Measurements from ENCODE around the gene PTPRN2. TPM values are rescaled to one million over a fixed set of nuclear protein-coding genes. Genes with fewer than 3 reads are reported as not detected.

PTPRN2 gene
- total and polyA plus RNA-seq, 2 donors = 1.7 to 1.9 TPM

DNA sequence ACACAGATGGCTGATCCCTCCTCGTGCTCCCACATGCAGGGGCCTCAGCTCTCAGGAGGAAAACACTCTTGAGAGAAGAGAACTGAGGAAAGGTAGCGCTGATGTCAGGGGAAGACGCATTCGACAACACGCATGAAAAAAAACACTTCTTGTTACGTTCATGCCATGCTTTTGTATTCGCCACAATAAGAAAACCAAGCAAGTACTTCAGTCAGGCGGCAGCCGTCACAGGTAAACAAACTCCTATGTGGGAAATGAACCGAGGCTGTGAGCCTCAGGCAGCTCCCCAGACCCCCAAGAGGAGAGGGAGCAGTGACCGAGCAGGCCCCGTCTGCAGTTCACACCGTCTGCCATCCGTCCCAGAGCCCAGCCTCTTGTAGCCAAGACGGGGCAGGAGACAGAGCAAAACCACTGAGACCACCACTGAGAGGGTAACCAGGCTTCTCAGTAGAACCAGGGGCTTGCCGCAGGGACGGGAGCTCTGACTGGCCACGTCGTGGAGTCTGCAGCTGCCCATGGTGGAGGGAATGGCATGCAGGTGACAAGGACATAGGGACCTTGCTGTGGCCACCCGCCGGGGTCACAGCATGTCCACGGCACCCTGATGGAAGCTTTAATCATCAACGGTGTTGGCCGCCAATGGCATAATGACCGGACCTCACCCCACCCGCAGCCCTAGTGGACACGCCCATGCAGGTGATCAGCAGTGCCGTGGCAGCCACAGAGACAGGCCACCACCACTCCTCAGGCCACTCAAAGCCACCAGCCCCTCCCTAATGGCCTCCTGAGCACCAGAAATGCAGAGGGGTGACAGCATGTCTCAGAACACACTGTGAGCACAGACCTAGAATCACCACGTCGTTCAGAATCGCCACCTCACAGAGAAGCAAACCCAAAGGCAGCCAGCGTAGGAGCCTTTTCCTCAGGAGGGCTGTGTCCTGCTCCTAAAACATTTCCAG is 304.3 kb downstream of the PTPRN2 start:
- DNase-seq (ENCODE audit: low read depth in 6 of 9, low spot score in 9 of 9) = no peak

DNA sequence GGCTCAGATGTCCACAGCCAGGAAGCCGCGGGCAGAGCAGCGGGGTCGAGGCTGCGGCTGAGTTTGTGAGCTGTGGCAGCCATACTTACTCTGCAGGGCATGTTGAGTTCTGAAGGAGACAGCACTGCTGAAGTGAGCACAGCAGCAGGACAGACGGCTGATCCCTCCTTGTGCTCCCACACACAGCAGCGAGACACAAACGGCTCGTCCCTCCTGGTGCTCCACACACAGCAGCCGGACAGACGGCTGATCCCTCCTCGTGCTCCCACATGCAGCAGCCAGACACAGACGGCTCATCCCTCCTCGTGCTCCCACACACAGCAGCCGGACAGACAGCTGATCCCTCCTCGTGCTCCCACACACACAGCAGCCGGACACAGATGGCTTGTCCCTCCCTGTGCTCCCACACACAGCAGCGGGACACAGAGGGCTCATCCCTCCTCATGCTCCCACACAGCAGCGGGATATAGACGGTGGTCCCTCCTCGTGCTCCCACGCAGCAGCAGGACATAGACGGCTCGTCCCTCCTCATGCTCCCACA is 305.1 kb downstream of the PTPRN2 start:
- 94% methylated on average over 24 of the region's 24 CpGs for WGBS
- peaks cover 0 to 26% of the 10 kb centered on the region in 2 donors for H3K9me3 ChIP-seq (ENCODE audit: control insufficient read depth in 2 of 2, insufficient read depth in 1 of 2, low read length in 1 of 2)
- no peak overlapping the region for H3K27ac ChIP-seq (ENCODE audit: low read depth in 1 of 2, low read length in 1 of 2)
- no peak overlapping the region for H3K4me3 ChIP-seq (ENCODE audit: low read length in 2 of 2)
- H3K36me3 ChIP-seq (ENCODE audit: control insufficient read depth in 2 of 2, insufficient read depth in 2 of 2, low read length in 1 of 2) = no peaks in the 10 kb centered on the region
- H3K4me1 ChIP-seq (ENCODE audit: control insufficient read depth in 2 of 2, insufficient read depth in 2 of 2, low read length in 2 of 2) = no peaks in the 10 kb centered on the region
- DNase-seq (ENCODE audit: low read depth in 6 of 9, low spot score in 9 of 9) = no peak
- no peaks in the 10 kb centered on the region for H3K27me3 ChIP-seq (ENCODE audit: control insufficient read depth in 2 of 2, insufficient read depth in 1 of 2, low read length in 1 of 2)

More for the DNA sequence above, 304.3 kb downstream of the PTPRN2 start:
- WGBS = 91% methylated on average over 32 of the region's 32 CpGs
- peaks cover 0 to 19% of the 10 kb centered on the region in 2 donors for H3K9me3 ChIP-seq (ENCODE audit: control insufficient read depth in 2 of 2, insufficient read depth in 1 of 2, low read length in 1 of 2)
- H3K4me3 ChIP-seq (ENCODE audit: low read length in 2 of 2) = no peak overlapping the region
- H3K4me1 ChIP-seq (ENCODE audit: control insufficient read depth in 2 of 2, insufficient read depth in 2 of 2, low read length in 2 of 2) = no peaks in the 10 kb centered on the region
- H3K36me3 ChIP-seq (ENCODE audit: control insufficient read depth in 2 of 2, insufficient read depth in 2 of 2, low read length in 1 of 2) = no peaks in the 10 kb centered on the region
- H3K27me3 ChIP-seq (ENCODE audit: control insufficient read depth in 2 of 2, insufficient read depth in 1 of 2, low read length in 1 of 2) = no peaks in the 10 kb centered on the region
- H3K27ac ChIP-seq (ENCODE audit: low read depth in 1 of 2, low read length in 1 of 2) = no peak overlapping the region

DNA sequence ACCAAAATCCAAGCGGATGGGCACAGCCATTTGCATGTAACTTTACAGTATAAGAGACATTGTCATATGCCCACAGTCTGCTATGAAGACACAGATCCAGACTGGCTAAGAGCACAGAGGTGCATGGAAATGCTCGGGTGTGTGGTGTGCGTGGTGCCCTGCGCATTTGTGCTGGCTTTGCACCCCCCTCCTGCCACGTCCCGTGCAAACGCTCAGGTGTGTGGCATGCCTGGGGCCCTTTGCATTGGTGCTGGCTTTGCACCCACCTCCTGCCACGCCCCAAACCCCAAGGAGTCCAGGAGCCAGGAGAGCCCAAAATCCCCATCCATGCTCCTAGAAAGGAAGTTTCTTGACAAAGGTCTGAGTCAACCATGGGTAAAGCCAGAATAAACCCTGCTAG is 306.2 kb downstream of the PTPRN2 start:
- H3K4me1 ChIP-seq (ENCODE audit: control insufficient read depth in 2 of 2, insufficient read depth in 2 of 2, low read length in 2 of 2) = no peaks in the 10 kb centered on the region
- 89% methylated on average over 8 of the region's 8 CpGs for WGBS
- H3K9me3 ChIP-seq (ENCODE audit: control insufficient read depth in 2 of 2, insufficient read depth in 1 of 2, low read length in 1 of 2) = peaks cover 0 to 33% of the 10 kb centered on the region in 2 donors
- H3K36me3 ChIP-seq (ENCODE audit: control insufficient read depth in 2 of 2, insufficient read depth in 2 of 2, low read length in 1 of 2) = no peaks in the 10 kb centered on the region
- DNase-seq (ENCODE audit: low read depth in 6 of 9, low spot score in 9 of 9) = no peak
- no peak overlapping the region for H3K4me3 ChIP-seq (ENCODE audit: low read length in 2 of 2)
- no peaks in the 10 kb centered on the region for H3K27me3 ChIP-seq (ENCODE audit: control insufficient read depth in 2 of 2, insufficient read depth in 1 of 2, low read length in 1 of 2)
- no peak overlapping the region for H3K27ac ChIP-seq (ENCODE audit: low read depth in 1 of 2, low read length in 1 of 2)

DNA sequence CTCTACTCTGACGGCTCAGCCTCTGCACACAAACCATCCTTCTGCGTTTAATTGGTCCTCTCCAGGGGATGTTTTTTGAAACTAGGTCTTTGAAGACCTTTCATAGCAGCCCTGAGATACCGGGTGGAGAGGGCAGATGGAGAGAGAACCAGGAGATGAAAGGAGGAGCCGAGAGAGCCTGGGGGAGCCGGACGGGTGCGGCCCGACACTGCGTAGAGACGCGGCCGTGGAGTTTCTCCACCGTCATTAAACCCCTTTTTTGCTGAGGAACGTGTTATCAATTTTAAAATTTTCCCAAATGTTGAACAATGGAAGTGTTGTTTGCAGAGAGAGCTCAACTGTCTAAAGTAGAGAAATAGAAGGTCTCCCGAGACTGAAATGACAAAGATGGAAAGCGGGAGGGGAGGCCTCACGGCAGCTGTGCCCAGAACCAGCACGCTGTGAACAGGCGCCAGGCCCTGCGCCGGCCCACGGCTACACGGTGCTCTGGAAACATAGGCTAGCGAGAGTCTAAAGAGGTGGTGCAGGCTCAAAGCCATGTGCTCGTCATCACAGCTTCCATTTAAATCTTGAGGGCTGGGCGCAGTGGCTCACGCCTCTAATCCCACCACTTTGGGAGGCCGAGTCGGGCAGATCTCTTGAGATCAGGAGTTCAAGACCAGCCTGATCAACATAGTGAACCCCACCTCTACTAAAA is 307.0 kb downstream of the PTPRN2 start:
- Histone ChIP-seq H3K27me3 (ENCODE audit: control insufficient read depth in 2 of 2, insufficient read depth in 1 of 2, low read length in 1 of 2) (no peaks in the 10 kb centered on the region), H3K36me3 (ENCODE audit: control insufficient read depth in 2 of 2, insufficient read depth in 2 of 2, low read length in 1 of 2) (no peaks in the 10 kb centered on the region), H3K27ac (ENCODE audit: low read depth in 1 of 2, low read length in 1 of 2) (no peak overlapping the region), H3K4me1 (ENCODE audit: control insufficient read depth in 2 of 2, insufficient read depth in 2 of 2, low read length in 2 of 2) (no peaks in the 10 kb centered on the region), H3K9me3 (ENCODE audit: control insufficient read depth in 2 of 2, insufficient read depth in 1 of 2, low read length in 1 of 2) (peaks cover 0 to 38% of the 10 kb centered on the region in 2 donors), H3K4me3 (ENCODE audit: low read length in 2 of 2) (no peak overlapping the region)
- WGBS = 95% methylated on average over 29 of the region's 29 CpGs
- DNase-seq (ENCODE audit: low read depth in 6 of 9, low spot score in 9 of 9) = no peak

- no peaks in the 10 kb centered on the region for H3K36me3 ChIP-seq (ENCODE audit: control insufficient read depth in 2 of 2, insufficient read depth in 2 of 2, low read length in 1 of 2)
- H3K27ac ChIP-seq (ENCODE audit: low read depth in 1 of 2, low read length in 1 of 2) = no peak overlapping the region
- DNase-seq (ENCODE audit: low read depth in 6 of 9, low spot score in 9 of 9) = no peak
- WGBS = 92% methylated on average over 53 of the region's 53 CpGs
- H3K9me3 ChIP-seq (ENCODE audit: control insufficient read depth in 2 of 2, insufficient read depth in 1 of 2, low read length in 1 of 2) = peaks cover 0 to 41% of the 10 kb centered on the region in 2 donors
- H3K4me3 ChIP-seq (ENCODE audit: low read length in 2 of 2) = no peak overlapping the region
- H3K27me3 ChIP-seq (ENCODE audit: control insufficient read depth in 2 of 2, insufficient read depth in 1 of 2, low read length in 1 of 2) = no peaks in the 10 kb centered on the region
- no peaks in the 10 kb centered on the region for H3K4me1 ChIP-seq (ENCODE audit: control insufficient read depth in 2 of 2, insufficient read depth in 2 of 2, low read length in 2 of 2)
These were observed 307.8 kb downstream of the PTPRN2 start for GRCh38 chr7:158279539-158280447.

DNA sequence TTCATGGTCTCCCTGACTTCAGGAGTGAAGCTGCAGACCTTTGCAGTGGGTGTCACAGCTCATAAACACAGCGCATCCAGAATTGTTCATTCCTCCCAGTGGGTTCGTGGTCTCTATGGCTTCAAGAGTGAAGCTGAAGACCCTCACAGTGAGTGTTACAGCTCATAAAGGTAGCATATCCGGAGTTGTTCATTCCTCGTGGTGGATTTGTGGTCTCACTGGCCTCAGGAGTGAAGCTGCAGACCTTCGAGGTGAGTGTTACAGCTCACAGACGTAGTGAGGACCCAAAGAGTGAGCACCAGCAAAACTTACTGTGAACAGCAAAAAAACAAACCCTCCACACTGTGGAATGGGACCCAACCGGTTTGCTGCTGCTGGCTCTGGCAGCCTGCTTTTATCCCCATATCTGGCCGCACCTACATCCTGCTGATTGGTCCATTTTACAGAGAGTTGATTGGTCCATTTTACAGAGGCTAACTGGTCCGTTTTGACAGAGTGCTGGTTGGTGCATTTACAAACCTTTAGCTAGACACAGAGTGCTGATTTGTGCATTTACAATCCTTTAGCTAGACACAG is 308.8 kb downstream of the PTPRN2 start:
- no peak overlapping the region for H3K4me3 ChIP-seq (ENCODE audit: low read length in 2 of 2)
- whole genome bisulfite sequencing = 82% methylated on average over 9 of the region's 9 CpGs
- no peaks in the 10 kb centered on the region for H3K36me3 ChIP-seq (ENCODE audit: control insufficient read depth in 2 of 2, insufficient read depth in 2 of 2, low read length in 1 of 2)
- peaks cover 0 to 36% of the 10 kb centered on the region in 2 donors for H3K9me3 ChIP-seq (ENCODE audit: control insufficient read depth in 2 of 2, insufficient read depth in 1 of 2, low read length in 1 of 2)
- H3K27me3 ChIP-seq (ENCODE audit: control insufficient read depth in 2 of 2, insufficient read depth in 1 of 2, low read length in 1 of 2) = no peaks in the 10 kb centered on the region
- no peak for DNase-seq (ENCODE audit: low read depth in 6 of 9, low spot score in 9 of 9)
- H3K4me1 ChIP-seq (ENCODE audit: control insufficient read depth in 2 of 2, insufficient read depth in 2 of 2, low read length in 2 of 2) = no peaks in the 10 kb centered on the region
- H3K27ac ChIP-seq (ENCODE audit: low read depth in 1 of 2, low read length in 1 of 2) = no peak overlapping the region

DNA sequence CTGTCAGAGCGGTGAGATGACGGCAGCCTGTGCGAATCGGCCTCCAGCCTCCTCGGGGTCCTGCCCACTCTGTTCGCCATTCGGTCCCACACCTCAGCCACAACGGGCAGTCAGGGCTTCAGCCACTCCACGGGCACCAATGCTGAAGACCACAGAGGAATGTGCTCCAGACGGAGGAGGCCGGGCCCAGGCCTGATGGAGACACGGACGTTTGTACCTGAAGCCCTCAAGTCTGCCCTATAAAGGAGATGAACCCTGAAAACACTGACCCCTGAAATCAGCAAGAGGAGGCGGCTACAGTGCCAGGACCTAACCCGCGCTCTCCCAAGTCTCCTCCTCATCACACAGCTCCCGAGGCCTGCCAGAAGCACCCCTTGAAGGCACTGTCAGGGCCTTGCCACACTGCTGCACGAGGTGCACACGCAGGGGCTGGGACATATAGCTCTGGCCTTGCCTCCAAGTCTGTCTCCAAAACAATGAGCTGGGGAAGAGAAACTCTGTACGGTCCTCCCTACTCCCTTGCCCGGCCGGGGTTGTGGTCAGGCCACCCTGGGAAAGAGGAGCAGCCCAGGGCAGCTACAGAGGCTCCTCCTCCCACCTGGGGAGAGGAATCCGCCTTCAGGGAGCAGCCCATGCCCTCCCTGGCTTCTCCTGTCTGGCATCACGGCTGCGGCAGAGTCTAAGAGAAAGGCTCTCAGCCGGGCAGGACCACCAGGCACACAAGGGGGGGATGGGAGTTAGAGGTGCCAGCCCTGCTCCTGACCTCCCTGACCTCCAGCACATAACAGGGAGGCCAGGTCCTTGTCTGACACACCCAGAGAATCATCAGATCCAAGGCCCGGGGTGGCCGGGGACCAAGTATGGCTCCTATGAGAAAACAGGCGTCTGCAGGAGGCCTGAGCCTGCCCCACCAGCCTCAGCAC is 310.1 kb downstream of the PTPRN2 start:
- Histone ChIP-seq H3K27ac (ENCODE audit: low read depth in 1 of 2, low read length in 1 of 2) (no peak overlapping the region), H3K36me3 (ENCODE audit: control insufficient read depth in 2 of 2, insufficient read depth in 2 of 2, low read length in 1 of 2) (no peaks in the 10 kb centered on the region), H3K27me3 (ENCODE audit: control insufficient read depth in 2 of 2, insufficient read depth in 1 of 2, low read length in 1 of 2) (no peaks in the 10 kb centered on the region), H3K9me3 (ENCODE audit: control insufficient read depth in 2 of 2, insufficient read depth in 1 of 2, low read length in 1 of 2) (peaks cover 3 to 44% of the 10 kb centered on the region in 2 donors), H3K4me3 (ENCODE audit: low read length in 2 of 2) (no peak overlapping the region), H3K4me1 (ENCODE audit: control insufficient read depth in 2 of 2, insufficient read depth in 2 of 2, low read length in 2 of 2) (no peaks in the 10 kb centered on the region)
- no peak for DNase-seq (ENCODE audit: low read depth in 6 of 9, low spot score in 9 of 9)
- 82% methylated on average over 29 of the region's 29 CpGs for WGBS

Measured in thymus (tissue), 11 donors.